GM19043 (cell line): Measurements from ENCODE around the gene RPL15.
A peak's percentile ranks its signal among the peaks of the same experiment; 100 is the strongest.

Experiments
- ATAC-seq: cut with Tn5 transposase; IDR thresholded peaks from one replicate; pipeline ENCODE4 v1.9.1; 2021; ENCODE audit warnings: low read depth; ENCODE audit not compliant: unreplicated experiment

The RPL15 gene

GRCh38 chr3:23954144-23954543, 37.2 kb downstream of the RPL15 start:
- ATAC-seq, result no peak

DNA sequence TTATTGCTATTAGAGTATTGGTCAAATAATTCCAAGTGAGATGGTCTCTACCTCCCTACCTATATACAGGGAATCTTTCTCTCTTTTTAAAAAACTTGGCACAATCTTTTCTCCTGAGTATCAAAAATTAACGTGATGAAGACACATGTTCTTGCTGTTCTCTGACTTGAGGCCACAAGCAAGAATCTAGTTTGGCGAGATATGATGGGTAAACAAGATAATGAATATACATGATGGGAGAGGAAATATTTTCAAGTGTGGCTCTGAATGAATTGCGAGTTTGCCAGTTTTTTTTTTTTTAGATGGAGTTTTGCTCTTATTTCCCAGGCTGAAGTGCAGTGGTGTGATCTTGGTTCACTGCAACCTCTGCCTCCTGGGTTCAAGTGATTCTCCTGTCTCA, 39.8 kb downstream of the RPL15 start:
- no peak for ATAC-seq

DNA sequence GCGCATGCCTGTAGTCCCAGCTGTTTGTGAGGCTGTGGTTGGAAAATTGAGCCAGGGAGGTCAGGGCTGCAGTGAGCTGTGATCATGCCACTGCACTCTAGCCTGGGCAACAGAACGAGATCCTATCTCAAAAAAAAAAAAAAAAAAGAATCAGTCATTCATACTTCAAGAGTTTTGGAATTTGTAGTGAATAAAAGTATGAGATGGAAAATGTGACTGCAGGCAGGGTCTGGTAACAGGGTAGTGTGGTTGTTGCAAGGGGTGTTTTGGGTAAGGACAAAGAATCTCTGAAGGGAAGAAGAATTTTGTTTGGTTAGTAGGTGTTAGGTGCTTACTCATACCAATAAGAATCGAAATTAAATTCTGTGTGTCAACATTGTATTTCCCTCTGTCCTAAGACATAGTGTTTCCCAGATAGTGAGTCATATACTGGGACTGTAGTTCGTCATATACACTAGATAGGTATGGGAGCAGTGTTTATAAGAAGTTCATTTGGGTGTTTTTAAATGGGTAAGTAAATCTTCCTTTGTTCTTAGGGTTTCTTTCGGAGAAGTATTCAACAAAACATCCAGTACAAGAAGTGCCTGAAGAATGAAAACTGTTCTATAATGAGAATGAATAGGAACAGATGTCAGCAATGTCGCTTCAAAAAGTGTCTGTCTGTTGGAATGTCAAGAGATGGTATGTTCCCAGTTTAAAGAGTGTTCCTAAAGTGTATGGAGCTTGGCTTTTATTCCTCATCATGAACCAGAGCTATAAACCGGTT, 42.4 kb downstream of the RPL15 start:
- ATAC-seq, result peak; percentile 55

DNA sequence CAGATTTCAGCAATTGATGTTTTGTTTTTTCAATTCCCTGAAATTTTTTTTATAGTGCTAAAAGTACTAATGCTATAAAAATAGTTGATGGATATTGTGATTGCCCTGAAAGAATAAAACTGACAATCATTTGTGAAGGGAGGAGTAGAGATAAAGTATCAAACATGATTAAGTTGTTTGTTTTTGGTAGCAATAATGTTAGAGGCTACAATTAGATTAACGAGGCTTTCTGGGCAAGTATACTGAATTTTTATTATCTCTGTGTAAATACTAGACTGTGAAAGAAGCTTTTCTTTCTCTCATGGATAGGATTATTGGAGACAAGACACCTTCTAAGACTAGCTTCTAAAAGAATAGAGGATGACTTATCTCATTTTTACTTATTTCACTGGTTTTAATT, 43.7 kb downstream of the RPL15 start:
- no peak for ATAC-seq

GRCh38 chr3:23961066-23961465, 44.1 kb downstream of the RPL15 start:
- no peak for ATAC-seq

DNA sequence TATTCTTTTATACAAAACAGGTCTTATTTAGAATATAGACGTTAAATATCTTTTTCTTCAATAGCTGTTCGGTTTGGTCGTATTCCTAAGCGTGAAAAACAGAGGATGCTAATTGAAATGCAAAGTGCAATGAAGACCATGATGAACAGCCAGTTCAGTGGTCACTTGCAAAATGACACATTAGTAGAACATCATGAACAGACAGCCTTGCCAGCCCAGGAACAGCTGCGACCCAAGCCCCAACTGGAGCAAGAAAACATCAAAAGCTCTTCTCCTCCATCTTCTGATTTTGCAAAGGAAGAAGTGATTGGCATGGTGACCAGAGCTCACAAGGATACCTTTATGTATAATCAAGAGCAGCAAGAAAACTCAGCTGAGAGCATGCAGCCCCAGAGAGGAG, 45.0 kb downstream of the RPL15 start:
- ATAC-seq, result no peak

- no peak for ATAC-seq
Measured at GRCh38 chr3:23964537-23965235, 47.8 kb downstream of the RPL15 start.

DNA sequence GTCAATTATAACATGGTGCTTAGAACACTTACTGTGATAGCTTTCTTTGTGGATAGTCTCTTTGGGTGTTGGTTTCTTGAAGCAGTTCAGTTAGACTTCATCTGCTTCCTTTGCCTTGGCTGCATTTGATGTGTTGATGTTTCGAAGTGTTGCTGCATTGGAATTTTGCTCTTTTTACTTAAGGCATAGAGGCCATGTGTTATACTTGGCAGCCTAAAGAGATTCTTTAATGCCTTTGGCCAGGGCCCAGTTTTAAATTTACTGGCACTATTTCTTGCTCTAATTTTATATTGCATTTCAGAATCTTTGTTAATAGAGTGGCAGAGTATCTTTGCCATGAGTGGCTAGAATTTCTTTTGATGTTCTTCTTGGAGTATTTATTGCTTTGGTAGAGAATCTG, 49.4 kb downstream of the RPL15 start:
- ATAC-seq, result no peak

- ATAC-seq, result no peak
Measured at GRCh38 chr3:23968463-23969184, 51.7 kb downstream of the RPL15 start.

- ATAC-seq, result no peak
Measured at GRCh38 chr3:23969393-23969792, 52.5 kb downstream of the RPL15 start.
